NCI-H69 (cell line): ENCODE measurements around the gene RAB26.

ENCODE experiments used
- DNase-seq: peaks from one replicate; lab custom pipeline; 2025; lab: John Stamatoyannopoulos, UW

RAB26 gene

GRCh38 chr16:2142942-2143877 lies 5.2 kb upstream of the RAB26 start:
- DNase-seq: peak; percentile 37

DNA sequence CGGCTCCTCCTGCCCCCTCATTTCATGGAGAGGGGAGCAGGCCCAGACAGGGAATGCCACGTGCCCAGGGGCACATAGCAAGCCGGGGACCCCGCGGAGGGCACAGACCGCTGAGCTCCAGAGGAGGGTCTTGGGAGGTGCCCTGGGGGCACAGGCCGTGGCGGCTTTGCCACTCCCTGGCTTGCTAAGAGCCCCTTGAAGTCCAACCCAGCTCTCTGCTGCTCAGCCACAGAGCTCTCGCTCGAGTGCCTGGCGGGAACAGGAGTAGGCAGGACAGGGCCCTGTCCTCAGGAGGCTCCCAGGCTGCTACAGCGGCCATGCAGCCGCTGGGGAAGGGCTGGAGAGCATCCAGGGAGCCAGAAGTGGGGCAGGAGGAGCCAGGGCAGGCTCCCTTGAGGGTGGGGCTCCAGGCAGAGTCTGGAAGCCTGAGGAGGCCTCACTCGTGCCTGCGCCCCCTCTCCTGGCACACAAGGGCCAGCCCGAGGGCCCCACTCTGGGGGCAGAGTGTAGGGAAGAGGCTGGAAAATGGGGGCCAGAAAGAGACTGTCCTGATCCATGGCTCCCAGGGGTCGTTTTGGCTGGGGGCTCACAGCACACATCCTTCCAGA lies 4.4 kb upstream of the RAB26 start:
- no peak for DNase-seq

DNA sequence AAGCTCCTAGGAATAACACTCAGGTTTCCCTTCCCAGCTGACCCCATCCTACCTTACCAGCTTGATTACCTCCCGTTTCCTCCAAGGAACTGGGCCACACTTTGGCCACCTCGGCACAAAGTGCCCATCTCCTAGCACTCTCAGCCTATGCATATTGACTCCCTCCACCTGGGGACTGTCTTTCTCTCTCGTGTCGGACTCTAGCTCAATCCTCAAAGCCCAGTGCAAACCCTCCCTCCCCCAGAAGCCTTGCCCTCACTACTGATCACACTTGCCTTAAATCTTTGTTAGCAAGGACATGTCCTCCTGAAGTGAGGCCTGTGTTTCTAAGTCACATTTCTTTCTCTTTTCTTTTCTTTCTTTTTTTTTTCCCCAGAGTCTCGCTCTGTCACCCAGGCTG lies 2.6 kb upstream of the RAB26 start:
- DNase-seq: no peak

- DNase-seq: no peak
Measured at GRCh38 chr16:2147378-2147777, 1.0 kb upstream of the RAB26 start.

DNA sequence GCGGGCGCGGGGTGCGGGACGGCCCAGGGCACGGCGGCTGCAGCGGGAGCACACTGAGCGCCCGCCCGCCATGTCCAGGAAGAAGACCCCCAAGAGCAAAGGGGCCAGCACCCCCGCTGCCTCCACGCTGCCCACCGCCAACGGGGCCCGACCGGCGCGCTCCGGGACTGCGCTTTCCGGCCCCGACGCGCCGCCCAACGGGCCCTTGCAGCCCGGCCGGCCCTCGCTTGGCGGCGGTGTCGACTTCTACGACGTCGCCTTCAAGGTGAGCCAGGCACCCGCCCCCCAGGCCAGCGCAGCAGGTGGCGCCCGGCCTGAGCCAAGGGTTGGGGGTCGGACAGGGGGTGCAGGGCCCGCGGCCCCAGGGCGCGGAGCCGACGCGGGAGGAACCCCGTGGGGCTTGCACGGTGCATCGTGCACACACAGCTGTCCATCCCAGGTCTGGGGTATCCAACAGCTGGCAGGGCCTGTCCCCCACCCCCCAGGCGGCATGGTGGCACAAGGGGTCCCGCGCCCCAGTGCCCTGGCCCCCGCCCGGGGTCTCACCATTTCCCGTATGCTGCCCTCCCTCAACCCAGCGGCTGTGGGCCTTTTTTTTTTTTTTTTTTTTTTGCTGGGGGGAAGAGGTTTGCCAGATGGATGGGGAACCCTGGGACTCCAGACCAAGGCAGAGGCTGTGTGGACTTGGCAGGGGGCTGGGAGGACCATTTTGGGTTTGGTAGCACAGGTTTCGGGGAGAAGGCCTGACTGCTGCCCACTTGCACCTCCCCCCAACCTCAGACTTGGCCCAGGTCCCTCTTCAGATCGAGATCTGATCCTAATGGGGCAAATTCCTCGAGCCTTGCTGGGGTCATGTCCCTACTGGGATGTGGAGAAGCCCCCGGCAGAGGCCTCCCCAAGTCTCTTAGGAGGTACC lies 547 bp downstream of the RAB26 start:
- peak; percentile 68 for DNase-seq

- DNase-seq: peak; percentile 47
Measured at GRCh38 chr16:2149630-2150417, 1.4 kb downstream of the RAB26 start.

DNA sequence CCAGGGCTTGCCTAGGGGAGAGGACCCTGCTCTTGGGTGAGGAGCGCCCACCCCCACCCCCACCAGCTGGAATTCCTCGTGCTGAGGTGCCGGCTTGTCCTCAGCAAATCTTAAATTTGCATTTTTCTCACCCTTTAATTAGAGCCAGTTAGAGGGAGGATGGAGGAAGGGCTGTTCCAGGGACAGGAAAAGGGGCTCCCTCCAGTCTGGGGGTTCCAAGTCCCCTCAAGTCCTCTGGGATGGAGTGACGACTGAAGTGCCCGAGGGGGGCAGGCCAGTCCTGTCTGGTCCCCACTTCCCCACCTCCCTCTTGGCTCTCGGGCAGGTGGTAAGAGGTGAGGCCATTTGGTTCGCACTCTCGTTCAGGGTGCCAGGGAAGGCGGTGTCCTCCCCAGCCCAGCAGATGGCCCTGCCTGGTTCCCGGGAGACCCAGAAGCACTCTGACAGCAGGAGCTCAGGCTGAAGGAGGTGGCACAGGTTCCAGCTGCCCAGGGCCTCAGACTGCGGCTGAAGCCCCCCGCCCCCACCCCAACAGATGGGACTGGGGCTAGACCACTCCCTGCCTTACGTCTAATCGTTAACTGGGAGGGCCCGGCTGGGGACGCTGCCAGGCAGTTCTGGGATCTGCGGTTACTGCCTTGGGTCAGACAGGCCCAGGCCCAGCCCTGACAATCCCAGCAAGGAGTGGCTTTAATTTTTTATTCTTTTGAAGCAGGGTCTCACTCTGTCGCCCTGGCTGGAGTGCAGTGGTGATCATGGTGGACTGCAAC lies 2.2 kb downstream of the RAB26 start:
- DNase-seq: peak; percentile 93

- peak; percentile 58 for DNase-seq
Measured at GRCh38 chr16:2151188-2152091, 3.0 kb downstream of the RAB26 start.

GRCh38 chr16:2152695-2153506 lies 4.5 kb downstream of the RAB26 start:
- peak; percentile 62 for DNase-seq

- DNase-seq: no peak
Measured at GRCh38 chr16:2154533-2155090, 6.2 kb downstream of the RAB26 start.

DNA sequence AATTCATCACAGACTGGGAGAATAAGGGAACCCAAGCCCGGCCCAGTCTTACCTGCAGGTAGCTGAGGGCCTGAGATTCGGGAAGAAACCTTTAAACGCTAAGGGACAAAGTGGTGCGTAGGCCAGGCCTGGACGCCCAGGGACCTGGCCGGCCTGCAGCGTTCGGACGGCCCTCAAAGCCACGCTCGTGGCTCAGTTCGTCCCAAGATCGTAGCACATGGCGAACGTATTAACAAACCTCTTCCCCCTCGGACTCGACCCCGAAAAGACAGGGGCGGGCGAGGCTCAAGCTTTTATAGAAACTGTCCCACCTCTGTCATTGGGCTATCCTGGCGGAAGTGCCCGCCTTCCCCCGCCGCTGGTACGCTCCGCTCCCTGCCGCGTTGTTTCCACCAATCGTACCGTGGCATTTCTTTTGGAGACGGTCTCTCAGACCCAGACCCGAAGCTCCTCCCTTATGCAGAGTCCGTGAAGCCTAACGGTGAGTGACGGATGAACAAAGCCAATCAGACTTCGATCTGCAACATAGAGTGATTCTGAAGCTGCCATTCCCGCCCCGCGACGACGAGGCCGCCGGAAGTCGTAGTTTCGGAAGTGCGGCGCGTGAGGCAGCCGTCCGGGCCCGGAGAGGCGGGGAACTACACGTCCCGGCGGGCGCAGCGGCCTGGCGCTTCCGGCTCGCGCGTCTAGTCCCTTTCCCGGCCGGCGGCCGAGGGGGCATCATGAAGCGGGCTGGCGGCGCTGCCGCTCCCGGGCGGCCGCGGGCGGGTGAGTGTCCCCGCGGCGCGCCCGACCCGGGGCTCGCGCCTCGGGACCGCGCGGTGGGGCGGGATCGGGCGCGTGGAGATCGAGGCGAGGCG lies 6.9 kb downstream of the RAB26 start, which contains the start of gene TRAF7:
TSS of gene TRAF7 (plus strand) at position 692 of the 860 bp plus-strand sequence. CDS start 8,139 bp downstream, outside the sequence.
- peak; percentile 100 for DNase-seq

DNA sequence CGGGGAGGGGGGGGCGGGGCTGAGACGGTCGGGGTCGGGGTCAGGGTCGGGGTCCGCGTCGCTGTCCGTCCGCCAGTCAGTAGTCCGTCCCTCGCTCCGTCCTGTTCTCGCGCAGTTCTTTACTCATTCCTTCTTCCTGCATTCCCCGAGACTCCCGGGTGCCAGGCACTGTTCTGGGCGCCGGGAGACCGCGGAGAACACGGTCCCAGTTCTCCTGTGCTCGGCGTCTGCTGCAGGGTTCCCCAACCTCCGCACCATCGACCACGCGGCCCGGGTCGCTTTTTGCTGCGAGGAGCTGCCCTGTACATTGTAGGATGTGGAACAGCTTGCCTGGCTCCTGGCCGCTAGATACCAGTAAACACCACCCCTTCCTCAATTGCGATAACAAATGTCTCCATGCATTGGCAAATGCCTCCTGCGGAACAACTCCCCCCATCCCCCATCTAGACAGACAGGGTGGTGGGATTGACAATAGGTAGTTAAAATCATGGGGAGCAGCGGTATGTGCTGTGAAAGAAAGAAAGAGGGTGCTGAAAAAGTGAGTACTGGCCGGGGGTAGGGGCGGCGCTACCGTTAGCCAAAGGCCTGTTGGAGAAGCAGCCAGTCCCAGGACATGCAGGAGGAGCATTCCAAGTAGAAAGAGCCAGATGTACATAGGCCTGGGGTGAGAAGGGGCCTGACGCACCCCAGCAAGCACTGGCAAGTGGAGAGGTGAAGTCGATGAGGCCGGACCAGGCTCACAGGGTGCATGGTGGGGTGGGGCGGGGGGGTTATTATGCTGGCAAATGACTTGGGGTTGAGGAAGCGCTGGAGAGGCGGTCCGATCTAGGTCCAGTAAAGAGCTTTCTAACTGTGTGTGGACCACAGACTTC lies 7.8 kb downstream of the RAB26 start:
- DNase-seq: peak; percentile 47

- DNase-seq: no peak
Measured at GRCh38 chr16:2156849-2157224, 8.4 kb downstream of the RAB26 start.

DNA sequence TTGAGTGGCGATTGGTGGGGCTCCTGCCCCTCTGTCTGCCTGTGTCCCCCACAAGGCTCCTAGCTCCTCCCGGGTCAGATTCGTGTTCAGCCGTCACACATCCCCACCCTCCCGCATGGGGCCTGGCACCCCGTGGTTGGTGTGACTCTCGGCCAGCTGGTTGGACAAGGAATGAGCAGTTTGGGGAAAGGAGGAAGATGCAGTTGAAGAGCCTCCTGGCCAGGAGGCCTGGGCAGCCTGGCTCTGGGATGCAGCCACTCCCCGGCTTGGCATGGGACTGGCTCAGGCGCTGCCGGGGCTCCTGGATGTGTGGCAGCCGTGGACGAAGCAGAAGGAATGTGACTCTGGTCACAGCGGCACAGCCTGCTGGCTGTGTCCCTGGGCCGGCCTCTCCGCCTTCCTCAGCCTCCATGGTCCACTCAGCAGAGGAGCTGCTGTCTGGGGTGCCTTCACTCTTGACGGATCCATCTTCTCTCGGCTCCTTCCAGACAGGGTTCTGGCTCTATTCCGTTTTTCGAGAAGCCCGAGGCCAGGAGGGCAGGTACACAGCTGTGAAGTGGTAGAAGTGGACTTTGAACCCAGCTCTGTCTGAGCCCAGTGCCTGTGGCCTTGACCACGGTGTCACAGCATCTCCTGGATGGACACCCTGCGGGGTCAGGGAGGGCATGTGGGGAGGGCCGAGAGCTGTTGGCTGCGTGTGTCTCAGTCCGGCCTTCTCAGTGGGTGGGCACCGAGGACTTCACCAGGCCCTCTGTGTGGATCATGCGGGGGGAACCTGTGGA lies 9.2 kb downstream of the RAB26 start:
- no peak for DNase-seq

DNA sequence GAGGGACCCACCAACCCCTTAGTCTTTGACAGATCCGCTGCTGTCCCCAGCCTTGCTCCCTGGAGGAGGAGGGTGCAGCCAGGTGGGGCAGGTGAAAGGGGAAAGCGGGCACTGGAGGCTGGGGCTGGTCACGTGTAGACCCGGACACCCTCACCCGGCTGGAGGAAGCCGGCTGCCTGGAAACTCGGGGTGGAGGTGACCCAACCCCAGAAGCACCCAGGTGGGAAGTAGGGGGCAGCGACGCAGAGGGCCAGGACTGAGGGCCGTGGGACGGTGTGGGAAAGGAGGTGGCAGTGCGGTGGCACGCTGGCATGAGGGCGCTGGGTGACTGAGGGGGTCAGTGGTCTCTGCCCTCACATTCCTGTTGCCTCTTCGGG lies 9.8 kb downstream of the RAB26 start:
- DNase-seq: no peak
